Stimulated activated CD4-positive, alpha-beta T cell treated with anti-CD3 and anti-CD28 coated beads, TNF-alpha, amount 100 ng/mL, for 48 hours (primary cell): Measurements from ENCODE around the gene PRKG1.

ENCODE experiments used
- DNase-seq, 3 donors: peaks; one replicate each; pipeline ENCODE4 v3.0.0-alpha.2; 2020; ENCODE audit warnings: low read depth in 3 of 3

The PRKG1 gene

GRCh38 chr10:52252307-52252706, 1178.0 kb downstream of the PRKG1 start:
- DNase-seq, result no peak

- no peak for DNase-seq
Measured at GRCh38 chr10:52256832-52257691, 1182.8 kb downstream of the PRKG1 start.

- DNase-seq, result no peak
Measured at GRCh38 chr10:52257692-52258075, 1183.4 kb downstream of the PRKG1 start.

- DNase-seq, result no peak
Measured at GRCh38 chr10:52258799-52259425, 1184.6 kb downstream of the PRKG1 start.

- DNase-seq, result no peak
Measured at GRCh38 chr10:52259426-52259812, 1185.1 kb downstream of the PRKG1 start.

- DNase-seq, result no peak
Measured at GRCh38 chr10:52261362-52261761, 1187.1 kb downstream of the PRKG1 start.

- DNase-seq, result no peak
Measured at GRCh38 chr10:52265131-52265926, 1191.0 kb downstream of the PRKG1 start.

- DNase-seq, result no peak
Measured at GRCh38 chr10:52266858-52267257, 1192.6 kb downstream of the PRKG1 start.

- no peak for DNase-seq
Measured at GRCh38 chr10:52268790-52269189, 1194.5 kb downstream of the PRKG1 start.

- no peak for DNase-seq
Measured at GRCh38 chr10:52269233-52269632, 1194.9 kb downstream of the PRKG1 start.

- DNase-seq, result no peak
Measured at GRCh38 chr10:52276163-52276562, 1201.9 kb downstream of the PRKG1 start.

- DNase-seq, result no peak
Measured at GRCh38 chr10:52276986-52277385, 1202.7 kb downstream of the PRKG1 start.

- DNase-seq, result no peak
Measured at GRCh38 chr10:52279546-52279945, 1205.3 kb downstream of the PRKG1 start.

- DNase-seq, result no peak
Measured at GRCh38 chr10:52280051-52280450, 1205.8 kb downstream of the PRKG1 start.

- DNase-seq, result no peak
Measured at GRCh38 chr10:52283174-52283573, 1208.9 kb downstream of the PRKG1 start.

GRCh38 chr10:52284416-52285013, 1210.2 kb downstream of the PRKG1 start:
- no peak for DNase-seq

- no peak for DNase-seq
Measured at GRCh38 chr10:52287866-52288265, 1213.6 kb downstream of the PRKG1 start.

- DNase-seq, result no peak
Measured at GRCh38 chr10:52297747-52298146, 1223.5 kb downstream of the PRKG1 start.

GRCh38 chr10:52300599-52301277, 1226.5 kb downstream of the PRKG1 start:
- no peak for DNase-seq

- no peak for DNase-seq
Measured at GRCh38 chr10:52308251-52309031, 1234.2 kb downstream of the PRKG1 start.

- DNase-seq, result no peak
Measured at GRCh38 chr10:52312942-52313255, 1238.6 kb downstream of the PRKG1 start.
